Liver (tissue), 9 donors: ENCODE data around the gene COL27A1. TPM values are rescaled to one million over a fixed set of nuclear protein-coding genes. Genes with fewer than 3 reads are reported as not detected.

Experiments used
- DNase-seq: peaks from one replicate; pipeline ENCODE4 v3.0.0-alpha.2; 2017; ENCODE audit warnings: low spot score
- H3K27ac ChIP-seq, 2 donors: one replicate each; pipeline ENCODE4 v1.7.0; 2013; ENCODE audit warnings: inconsistent platforms in 2 of 2, low read length in 2 of 2, control low read depth in 1 of 2, low read depth in 1 of 2, mild to moderate bottlenecking in 1 of 2
- H3K27me3 ChIP-seq, 4 donors: one replicate each; pipeline versions ENCODE4 v1.6.1 to v1.7.0; 2013; ENCODE audit warnings: low read length in 3 of 4, inconsistent platforms in 1 of 4, mild to moderate bottlenecking in 1 of 4, moderate library complexity in 1 of 4; ENCODE audit not compliant: control insufficient read depth in 4 of 4, insufficient read depth in 4 of 4
- H3K36me3 ChIP-seq, 4 donors: one replicate each; pipeline versions ENCODE4 v1.6.1 to v1.7.0; 2013; ENCODE audit warnings: low read length in 3 of 4, mild to moderate bottlenecking in 3 of 4, low read depth in 1 of 4, moderate library complexity in 1 of 4; ENCODE audit not compliant: control insufficient read depth in 4 of 4, insufficient read depth in 3 of 4
- H3K4me1 ChIP-seq, 4 donors: one replicate each; pipeline versions ENCODE4 v1.6.1 to v1.7.0; 2013; ENCODE audit warnings: low read length in 3 of 4, mild to moderate bottlenecking in 3 of 4, moderate library complexity in 1 of 4; ENCODE audit not compliant: control insufficient read depth in 4 of 4, insufficient read depth in 4 of 4
- H3K4me3 ChIP-seq, 3 donors: one replicate each; pipeline versions ENCODE4 v1.6.1 to v1.7.0; 2013; ENCODE audit warnings: low read length in 3 of 3, control low read depth in 1 of 3, low read depth in 1 of 3, mild to moderate bottlenecking in 1 of 3
- H3K9ac ChIP-seq, 2 donors: one replicate each; pipeline ENCODE4 v1.7.0; 2013; ENCODE audit warnings: low read length in 2 of 2, mild to moderate bottlenecking in 2 of 2, moderate library complexity in 2 of 2, control low read depth in 1 of 2, low read depth in 1 of 2
- H3K9me3 ChIP-seq, 4 donors: one replicate each; pipeline versions ENCODE4 v1.6.1 to v1.7.0; 2013; ENCODE audit warnings: low read length in 3 of 4; ENCODE audit not compliant: control insufficient read depth in 4 of 4
- EGR1 ChIP-seq, 2 donors: IDR thresholded peaks; 2 replicates each; pipeline ENCODE4 v1.6.1; 2016 to 2018; ENCODE audit warnings: antibody characterized with exemption in 2 of 2, low read depth in 2 of 2
- FOXA2 ChIP-seq: IDR thresholded peaks from 2 replicates; pipeline ENCODE4 v1.6.1; 2016; ENCODE audit warnings: antibody characterized with exemption
- GABPA ChIP-seq, 2 donors: IDR thresholded peaks in 1 of 2; conservative IDR thresholded peaks in 1 of 2; 2 replicates each; pipeline ENCODE4 v1.6.1; 2016; ENCODE audit warnings: antibody characterized with exemption in 2 of 2, mild to moderate bottlenecking in 1 of 2, moderate library complexity in 1 of 2
- HNF4A ChIP-seq, 2 donors: conservative IDR thresholded peaks; 2 replicates each; pipeline ENCODE4 v1.6.1; 2016; ENCODE audit warnings: antibody characterized with exemption in 2 of 2, mild to moderate bottlenecking in 2 of 2
- JUND ChIP-seq, 2 donors: IDR thresholded peaks; 2 replicates each; pipeline ENCODE4 v1.6.1; 2016; ENCODE audit warnings: antibody characterized with exemption in 2 of 2
- NR2F2 ChIP-seq: IDR thresholded peaks from 2 replicates; pipeline ENCODE4 v1.6.1; 2016; ENCODE audit warnings: antibody characterized with exemption
- RXRA ChIP-seq, 2 donors: IDR thresholded peaks; 2 replicates each; pipeline ENCODE4 v1.6.1; 2017 to 2018; ENCODE audit warnings: antibody characterized with exemption in 2 of 2, mild to moderate bottlenecking in 1 of 2
- SP1 ChIP-seq: IDR thresholded peaks from 2 replicates; pipeline ENCODE4 v1.6.1; 2018; ENCODE audit warnings: antibody characterized with exemption, mild to moderate bottlenecking
- YY1 ChIP-seq: IDR thresholded peaks from 2 replicates; pipeline ENCODE4 v1.6.1; 2016; ENCODE audit warnings: antibody characterized with exemption, mild to moderate bottlenecking
- WGBS: extraction: QIAGEN DNeasy Blood & Tissue Kit; methylation state at CpG from one replicate; pipeline ENCODE4 v1.1.7; 2013; 5-methylcytosine and 5-hydroxymethylcytosine counted together
- polyA plus RNA-seq, 2 donors: library from polyadenylated mRNA; stranded (reverse) in 1 of 2; unstranded in 1 of 2; fragments of 200-250 nt in 1 of 2; fragments of >200 nt in 1 of 2; fragmentation: Nextera tagmentation in 1 of 2; extraction: Ambion mirVana in 1 of 2; gene quantifications; one replicate each; pipeline versions ENCODE4 v1.2.1 to v1.2.3, GENCODE V29; 2013 to 2015
- total RNA-seq, 2 donors: library from RNA; depleted of rRNA; stranded (reverse); fragments of >200 nt; gene quantifications; one replicate each; pipeline ENCODE4 v1.2.3, GENCODE V29; 2014
- TF ChIP-seq, protein P1 (sequence below): fragments of 150-350 bp; IDR thresholded peaks from 2 replicates; pipeline ENCODE4 v1.5.1; 2017; ENCODE audit warnings: improper control_type of control experiment, low read depth, low read length; ENCODE audit not compliant: missing input control
- TF ChIP-seq, protein P2 (sequence below): IDR thresholded peaks from 2 replicates; pipeline ENCODE4 v1.6.1; 2016; ENCODE audit warnings: antibody characterized with exemption
- TF ChIP-seq, protein P3 (sequence below): IDR thresholded peaks from 2 replicates; pipeline ENCODE4 v1.6.1; 2016; ENCODE audit warnings: antibody characterized with exemption
- TF ChIP-seq, protein P4 (sequence below): IDR thresholded peaks from 2 replicates; pipeline ENCODE4 v1.6.1; 2016; ENCODE audit warnings: antibody characterized with exemption
- donor health status: healthy.
- donor health status: healthy.
- donor health status: healthy.
- donor health status: healthy.
- donor health status: healthy.

The COL27A1 gene
- total and polyA plus RNA-seq, 4 donors: 7.0 to 20.4 (median 12.0) TPM

DNA sequence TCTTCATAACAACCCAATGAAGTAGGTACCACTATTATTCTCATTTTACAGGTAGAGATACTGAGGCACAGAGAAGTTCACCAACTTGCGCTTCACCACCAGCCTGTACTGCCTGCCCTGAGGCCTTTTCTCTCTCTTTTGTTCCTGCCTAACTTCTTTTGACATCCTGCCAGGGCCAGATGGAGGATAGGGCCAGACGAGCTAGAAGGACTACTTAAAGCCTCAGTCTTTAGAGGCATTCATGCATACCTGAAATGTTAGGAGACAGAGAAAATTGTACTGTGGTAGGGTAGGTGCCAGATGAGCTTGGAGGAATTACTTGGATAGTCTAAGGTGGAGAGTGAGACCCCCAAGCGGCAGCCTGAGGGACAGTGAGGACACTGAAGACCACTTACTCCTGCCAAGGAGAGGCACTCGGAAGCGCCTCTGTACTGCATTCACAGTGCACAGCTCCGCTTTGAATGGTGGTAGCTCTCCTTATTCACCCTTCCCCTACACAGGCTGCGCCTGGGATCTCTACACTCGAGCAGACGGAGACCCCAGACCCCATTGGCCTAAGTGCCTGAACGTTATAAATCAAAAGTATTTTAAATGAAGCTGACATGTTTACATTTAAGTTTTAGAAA lies 161.4 kb downstream of the COL27A1 start (continued):
- TF ChIP-seq, protein P1, sequence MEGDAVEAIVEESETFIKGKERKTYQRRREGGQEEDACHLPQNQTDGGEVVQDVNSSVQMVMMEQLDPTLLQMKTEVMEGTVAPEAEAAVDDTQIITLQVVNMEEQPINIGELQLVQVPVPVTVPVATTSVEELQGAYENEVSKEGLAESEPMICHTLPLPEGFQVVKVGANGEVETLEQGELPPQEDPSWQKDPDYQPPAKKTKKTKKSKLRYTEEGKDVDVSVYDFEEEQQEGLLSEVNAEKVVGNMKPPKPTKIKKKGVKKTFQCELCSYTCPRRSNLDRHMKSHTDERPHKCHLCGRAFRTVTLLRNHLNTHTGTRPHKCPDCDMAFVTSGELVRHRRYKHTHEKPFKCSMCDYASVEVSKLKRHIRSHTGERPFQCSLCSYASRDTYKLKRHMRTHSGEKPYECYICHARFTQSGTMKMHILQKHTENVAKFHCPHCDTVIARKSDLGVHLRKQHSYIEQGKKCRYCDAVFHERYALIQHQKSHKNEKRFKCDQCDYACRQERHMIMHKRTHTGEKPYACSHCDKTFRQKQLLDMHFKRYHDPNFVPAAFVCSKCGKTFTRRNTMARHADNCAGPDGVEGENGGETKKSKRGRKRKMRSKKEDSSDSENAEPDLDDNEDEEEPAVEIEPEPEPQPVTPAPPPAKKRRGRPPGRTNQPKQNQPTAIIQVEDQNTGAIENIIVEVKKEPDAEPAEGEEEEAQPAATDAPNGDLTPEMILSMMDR: no peak
- TF ChIP-seq, protein P2, sequence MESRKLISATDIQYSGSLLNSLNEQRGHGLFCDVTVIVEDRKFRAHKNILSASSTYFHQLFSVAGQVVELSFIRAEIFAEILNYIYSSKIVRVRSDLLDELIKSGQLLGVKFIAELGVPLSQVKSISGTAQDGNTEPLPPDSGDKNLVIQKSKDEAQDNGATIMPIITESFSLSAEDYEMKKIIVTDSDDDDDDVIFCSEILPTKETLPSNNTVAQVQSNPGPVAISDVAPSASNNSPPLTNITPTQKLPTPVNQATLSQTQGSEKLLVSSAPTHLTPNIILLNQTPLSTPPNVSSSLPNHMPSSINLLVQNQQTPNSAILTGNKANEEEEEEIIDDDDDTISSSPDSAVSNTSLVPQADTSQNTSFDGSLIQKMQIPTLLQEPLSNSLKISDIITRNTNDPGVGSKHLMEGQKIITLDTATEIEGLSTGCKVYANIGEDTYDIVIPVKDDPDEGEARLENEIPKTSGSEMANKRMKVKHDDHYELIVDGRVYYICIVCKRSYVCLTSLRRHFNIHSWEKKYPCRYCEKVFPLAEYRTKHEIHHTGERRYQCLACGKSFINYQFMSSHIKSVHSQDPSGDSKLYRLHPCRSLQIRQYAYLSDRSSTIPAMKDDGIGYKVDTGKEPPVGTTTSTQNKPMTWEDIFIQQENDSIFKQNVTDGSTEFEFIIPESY: no peak

DNA sequence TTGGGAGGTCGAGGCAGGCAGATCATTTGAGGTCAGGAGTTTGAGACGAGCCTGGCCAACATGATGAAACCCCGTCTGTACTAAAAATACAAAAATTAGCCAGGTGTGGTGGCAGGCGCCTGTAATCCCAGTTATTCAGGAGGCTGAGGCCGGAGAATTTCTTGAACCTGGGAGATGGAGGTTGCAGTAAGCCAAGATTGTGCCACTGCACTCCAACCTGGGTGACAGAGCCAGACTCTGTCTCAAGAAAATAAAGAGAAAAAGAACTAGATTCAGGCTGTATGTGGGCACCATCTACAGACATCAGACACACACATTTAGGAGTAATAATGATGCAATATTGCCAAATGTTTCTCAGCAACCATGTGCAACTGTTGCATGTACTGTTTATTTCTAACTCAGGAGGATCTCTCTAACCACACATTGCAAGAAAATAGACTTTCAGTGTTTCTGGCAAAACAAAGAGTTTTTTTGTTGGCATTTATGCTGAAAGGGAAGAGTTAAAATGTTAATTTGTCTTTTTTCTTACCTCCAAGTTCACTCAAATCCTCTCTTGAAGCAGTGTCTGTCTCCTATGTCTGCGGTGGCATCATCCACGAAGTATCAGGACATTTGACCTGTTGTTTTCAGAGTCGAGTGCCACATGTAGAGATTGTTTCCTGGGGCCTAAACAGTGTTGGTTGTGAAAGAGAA lies 162.5 kb downstream of the COL27A1 start:
- Histone ChIP-seq H3K9me3 (no peaks in the 10 kb centered on the region), H3K27ac (peak overlapping the region; percentile 85 to 86), H3K9ac (peak overlapping the region; percentile 51 to 58), H3K4me3 (peak overlapping the region in 1 of 3 donors; percentile 15), H3K27me3 (no peaks in the 10 kb centered on the region), H3K4me1 (peaks cover 14 to 52% (median 30%) of the 10 kb centered on the region in 4 donors), H3K36me3 (no peaks in the 10 kb centered on the region)
- 46% methylated on average over 8 of the region's 8 CpGs for WGBS
- peak in 1 of 2 donors; percentile 53 for TF ChIP-seq EGR1 (IDR thresholded peaks at IDR 0.05; ENCODE audit: low read depth in 2 of 2)
- TF ChIP-seq, protein P3, sequence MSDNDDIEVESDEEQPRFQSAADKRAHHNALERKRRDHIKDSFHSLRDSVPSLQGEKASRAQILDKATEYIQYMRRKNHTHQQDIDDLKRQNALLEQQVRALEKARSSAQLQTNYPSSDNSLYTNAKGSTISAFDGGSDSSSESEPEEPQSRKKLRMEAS: peak; percentile 85
- peak; percentile 57 to 81 for TF ChIP-seq JUND (IDR thresholded peaks at IDR 0.05)
- no peak for TF ChIP-seq NR2F2
- TF ChIP-seq, protein P2: no peak
- peak; percentile 47 to 51 for TF ChIP-seq HNF4A (conservative IDR thresholded peaks at IDR 0.05)
- TF ChIP-seq YY1: peak; percentile 49
- peak; percentile 74 to 79 for TF ChIP-seq RXRA (IDR thresholded peaks at IDR 0.05)
- no peak for TF ChIP-seq GABPA (IDR thresholded peaks at IDR 0.05 in 1 of 2, conservative IDR thresholded peaks at IDR 0.05 in 1 of 2)
- peak; percentile 83 for TF ChIP-seq SP1
- TF ChIP-seq FOXA2: no peak
- TF ChIP-seq, protein P4, sequence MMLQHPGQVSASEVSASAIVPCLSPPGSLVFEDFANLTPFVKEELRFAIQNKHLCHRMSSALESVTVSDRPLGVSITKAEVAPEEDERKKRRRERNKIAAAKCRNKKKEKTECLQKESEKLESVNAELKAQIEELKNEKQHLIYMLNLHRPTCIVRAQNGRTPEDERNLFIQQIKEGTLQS: peak; percentile 97
- DNase-seq: no peak
